ENCODE measurements around the gene RNU5B-1. TPM values are rescaled to one million over a fixed set of nuclear protein-coding genes. Genes with fewer than 3 reads are reported as not detected.

Gene RNU5B-1
- total and polyA plus RNA-seq, 9 of the 15 experiments (the other 6 are each of a cell fraction or from before 2014, with no cell fraction given): 14.2 TPM; not detected in 8

GRCh38 chr15:65304381-65305149, at the start of gene RNU5B-1 (continued):
- TF ChIP-seq ZC3H8 (IDR thresholded peaks at IDR 0.05): peak; percentile 100
- peak in 1 of 2 experiments; percentile 68; a peak in 2 of 4 replicates for TF ChIP-seq ZNF639 (CRISPR knock-in tag; conservative IDR thresholded peaks at IDR 0.05 in 1 of 2, IDR thresholded peaks at IDR 0.05 in 1 of 2)
- TF ChIP-seq ETS1 (conservative IDR thresholded peaks at IDR 0.05; ENCODE audit: control insufficient read depth, low read depth, low read length): peak; percentile 72
- peak; percentile 51; the same call in 1 of the 2 replicates for TF ChIP-seq FOXM1 (IDR thresholded peaks at IDR 0.05; ENCODE audit: low read depth)
- TF ChIP-seq FOXM1 (CRISPR knock-in tag; IDR thresholded peaks at IDR 0.05; ENCODE audit: low read depth): 0 out of 2 replicates have a peak, but pooled peaks have one; percentile 23
- TF ChIP-seq ZBTB12 (CRISPR knock-in tag; IDR thresholded peaks at IDR 0.05): no peak
- TF ChIP-seq ZNF449 (CRISPR knock-in tag; IDR thresholded peaks at IDR 0.05): peak; percentile 73; the same call in 1 of the 2 replicates
- peak; percentile 80 for TF ChIP-seq POLR2G (IDR thresholded peaks at IDR 0.05; ENCODE audit: low read depth, low read length)
- TF ChIP-seq ZNF778 (CRISPR knock-in tag; IDR thresholded peaks at IDR 0.05): no peak
- TF ChIP-seq NCOR1 (IDR thresholded peaks at IDR 0.05): peak; percentile 97
- TF ChIP-seq ZNF551 (CRISPR knock-in tag; IDR thresholded peaks at IDR 0.05): peak; percentile 96
- no peak; the same call in 1 of the 2 replicates for TF ChIP-seq ZNF511 (CRISPR knock-in tag; IDR thresholded peaks at IDR 0.05)
- TF ChIP-seq ID3 (CRISPR knock-in tag; IDR thresholded peaks at IDR 0.05): no peak
- peak; percentile 81; the same call in 1 of the 2 replicates for TF ChIP-seq ID3 (tag; IDR thresholded peaks at IDR 0.05)
- no peak for TF ChIP-seq RBBP5 (IDR thresholded peaks at IDR 0.05; ENCODE audit: borderline replicate concordance, insufficient read depth, low read length, poor library complexity, severe bottlenecking)
- TF ChIP-seq HINFP (tag; conservative IDR thresholded peaks at IDR 0.05; ENCODE audit: low read depth): no peak
- TF ChIP-seq MTA1 (IDR thresholded peaks at IDR 0.05; ENCODE audit: borderline replicate concordance): no peak
- peak; percentile 100 for TF ChIP-seq KDM5B (IDR thresholded peaks at IDR 0.05; ENCODE audit: insufficient replicate concordance, low read depth, low read length)

Measured in K562 (cell line).